Lung (tissue), 12 donors: ENCODE data around the gene LRPAP1. TPM values are rescaled to one million over a fixed set of nuclear protein-coding genes. Genes with fewer than 3 reads are reported as not detected.

ENCODE experiments used
- ATAC-seq: fragments of 200-7000 bp; cut with Tn5 transposase; one replicate; pipeline ENCODE4 v1.9.1; 2020; ENCODE audit warnings: moderate number of reproducible peaks; ENCODE audit not compliant: insufficient read depth, low FRiP score
- DNase-seq, 3 donors: peaks; one replicate each; pipeline ENCODE4 v3.0.0-alpha.2; 2013 to 2017
- H3K27ac ChIP-seq, 2 donors: one replicate each; pipeline ENCODE4 v1.5.1; 2013; ENCODE audit warnings: mild to moderate bottlenecking in 2 of 2, moderate library complexity in 2 of 2, control low read depth in 1 of 2, inconsistent platforms in 1 of 2, low read depth in 1 of 2, low read length in 1 of 2
- H3K27me3 ChIP-seq, 3 donors: one replicate each; pipeline ENCODE4 v1.5.1; 2013; ENCODE audit warnings: low read length in 2 of 3; ENCODE audit not compliant: control insufficient read depth in 3 of 3, insufficient read depth in 3 of 3
- H3K36me3 ChIP-seq, 4 donors: one replicate each; pipeline ENCODE4 v1.5.1; 2013; ENCODE audit warnings: low read length in 4 of 4, mild to moderate bottlenecking in 1 of 4, moderate library complexity in 1 of 4; ENCODE audit not compliant: control insufficient read depth in 4 of 4, insufficient read depth in 4 of 4
- H3K4me1 ChIP-seq, 5 donors: one replicate each; pipeline ENCODE4 v1.5.1; 2013; ENCODE audit warnings: low read length in 5 of 5, mild to moderate bottlenecking in 2 of 5, moderate library complexity in 1 of 5; ENCODE audit not compliant: control insufficient read depth in 5 of 5, insufficient read depth in 5 of 5
- H3K4me3 ChIP-seq: one replicate; pipeline ENCODE4 v1.5.1; 2013; ENCODE audit warnings: mild to moderate bottlenecking, control low read depth, moderate library complexity
- H3K9ac ChIP-seq, 2 donors: one replicate each; pipeline ENCODE4 v1.5.1; 2013; ENCODE audit warnings: low read length in 2 of 2, control low read depth in 1 of 2; ENCODE audit not compliant: insufficient read depth in 1 of 2
- H3K9me3 ChIP-seq, 4 donors: one replicate each; pipeline ENCODE4 v1.5.1; 2013; ENCODE audit warnings: low read length in 3 of 4, mild to moderate bottlenecking in 1 of 4, moderate library complexity in 1 of 4; ENCODE audit not compliant: control insufficient read depth in 4 of 4, insufficient read depth in 3 of 4
- CTCF ChIP-seq: IDR thresholded peaks from 2 replicates; pipeline ENCODE4 v1.5.1; 2012; ENCODE audit warnings: mild to moderate bottlenecking; ENCODE audit errors: control extremely low read depth, extremely low read depth
- WGBS, 2 donors: extraction: QIAGEN DNeasy Blood & Tissue Kit; methylation state at CpG; one replicate each; pipeline ENCODE4 v1.1.7; 2013; 5-methylcytosine and 5-hydroxymethylcytosine counted together
- polyA plus RNA-seq, 2 donors: library from polyadenylated mRNA; stranded (reverse); fragments of 200-250 nt; gene quantifications; one replicate each; pipeline ENCODE4 v1.2.1, GENCODE V29; 2013
- total RNA-seq, 2 donors: library from RNA; depleted of rRNA in 1 of 2; stranded (reverse); fragments of >200 nt in 1 of 2; gene quantifications; one replicate each; pipeline ENCODE4 v1.2.1, GENCODE V29; 2014 to 2021
- donor health status: control.
- donor health status: control.
- donor health status: Bipolar disorder and iron deficiency.
- donor health status: healthy.
- donor health status: DM: yes; HTN: yes; CAD: no.

Gene LRPAP1
- total and polyA plus RNA-seq, 4 donors: 46.1 to 289 (median 208) TPM

DNA sequence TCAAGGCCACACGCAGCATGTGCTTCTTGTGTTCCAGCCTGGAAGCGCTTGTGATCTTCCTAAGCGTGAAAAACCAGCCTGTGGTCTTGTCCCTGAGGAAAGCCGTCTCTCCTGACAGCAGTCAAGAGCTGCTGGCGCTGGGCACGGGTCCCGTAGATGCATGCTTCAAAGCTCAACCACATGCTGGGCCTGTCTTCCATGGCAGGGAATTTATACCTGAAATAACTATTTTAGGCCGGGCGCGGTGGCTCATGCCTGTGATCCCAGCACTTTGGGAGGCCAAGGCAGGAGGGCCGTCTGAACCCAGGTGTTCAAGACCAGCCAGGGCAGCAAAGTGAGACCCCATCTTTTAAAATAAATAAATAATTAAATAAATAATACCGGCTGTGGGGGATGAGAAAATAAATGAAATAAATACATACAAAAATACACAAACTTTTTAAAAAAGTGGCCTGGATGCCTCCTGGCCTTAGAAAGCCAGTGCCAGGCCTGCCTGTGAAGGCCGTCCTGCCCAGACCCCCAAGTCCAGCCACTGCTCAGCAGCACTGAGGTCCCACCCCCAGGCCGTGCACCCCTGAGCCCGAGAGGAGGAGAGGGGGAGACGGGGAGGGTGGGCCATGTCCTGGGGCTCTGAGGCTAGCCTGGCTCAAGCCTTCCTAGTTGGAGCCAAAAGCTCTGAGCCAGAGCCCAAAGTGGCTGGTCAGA is 10.4 kb downstream of the LRPAP1 start:
- TF ChIP-seq CTCF: no peak
- H3K9ac ChIP-seq: no peak overlapping the region
- no peak overlapping the region for H3K4me3 ChIP-seq
- no peak for ATAC-seq
- H3K9me3 ChIP-seq: no peaks in the 10 kb centered on the region
- 93 to 94% methylated on average over 16 of the region's 16 CpGs for WGBS, 2 donors
- H3K4me1 ChIP-seq: no peaks in the 10 kb centered on the region
- peaks cover 5 to 84% (median 25%) of the 10 kb centered on the region in 4 donors for H3K36me3 ChIP-seq
- no peak for DNase-seq
- H3K27ac ChIP-seq: no peak overlapping the region
- no peaks in the 10 kb centered on the region for H3K27me3 ChIP-seq

DNA sequence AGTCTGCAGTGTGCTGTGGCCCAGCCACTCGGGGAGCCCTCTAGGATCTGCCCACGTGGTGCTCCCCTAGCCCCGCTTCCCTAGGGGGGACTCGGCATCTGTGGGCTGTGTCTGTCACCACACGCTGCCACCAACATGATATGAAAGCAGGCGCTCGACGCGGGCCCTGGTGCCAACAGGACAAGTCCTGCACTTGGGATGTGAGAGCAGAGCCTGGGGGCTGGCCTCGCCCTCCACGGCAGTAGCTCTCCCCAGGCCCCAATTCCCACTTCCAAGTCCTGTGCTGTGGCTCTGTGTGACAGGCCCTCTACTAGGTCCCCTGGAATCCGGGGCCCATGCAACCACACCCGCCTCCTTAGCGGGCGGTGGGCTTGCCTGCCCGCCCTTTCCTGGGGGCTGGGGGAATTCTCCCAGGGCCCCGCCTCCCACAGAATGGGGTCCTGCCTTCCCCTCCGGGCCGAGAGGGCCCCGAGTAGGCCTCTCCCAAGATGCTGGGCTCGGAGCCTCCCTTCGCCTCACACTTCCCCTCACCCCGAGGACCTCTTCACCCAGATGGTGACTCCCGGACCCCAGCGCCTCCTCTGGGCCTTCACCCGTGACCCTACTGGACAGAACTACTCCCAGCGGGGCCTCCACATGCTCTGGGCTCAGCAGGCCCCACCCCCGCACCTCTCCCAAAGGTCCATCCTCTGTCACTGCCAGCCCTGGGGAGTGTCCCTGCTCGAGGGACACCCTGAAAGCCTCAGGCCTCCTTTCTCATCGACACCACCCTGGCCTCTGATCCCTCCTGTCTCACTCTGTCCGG is 11.2 kb downstream of the LRPAP1 start:
- DNase-seq (no peak), ATAC-seq (no peak)
- H3K9me3 ChIP-seq: no peaks in the 10 kb centered on the region
- H3K4me1 ChIP-seq: no peaks in the 10 kb centered on the region
- no peak overlapping the region for H3K27ac ChIP-seq
- H3K4me3 ChIP-seq: no peak overlapping the region
- H3K36me3 ChIP-seq: peaks cover 5 to 91% (median 30%) of the 10 kb centered on the region in 4 donors
- 92 to 96% methylated on average over 31 of the region's 31 CpGs for WGBS, 2 donors
- TF ChIP-seq CTCF: no peak
- H3K27me3 ChIP-seq: no peaks in the 10 kb centered on the region
- H3K9ac ChIP-seq: no peak overlapping the region

DNA sequence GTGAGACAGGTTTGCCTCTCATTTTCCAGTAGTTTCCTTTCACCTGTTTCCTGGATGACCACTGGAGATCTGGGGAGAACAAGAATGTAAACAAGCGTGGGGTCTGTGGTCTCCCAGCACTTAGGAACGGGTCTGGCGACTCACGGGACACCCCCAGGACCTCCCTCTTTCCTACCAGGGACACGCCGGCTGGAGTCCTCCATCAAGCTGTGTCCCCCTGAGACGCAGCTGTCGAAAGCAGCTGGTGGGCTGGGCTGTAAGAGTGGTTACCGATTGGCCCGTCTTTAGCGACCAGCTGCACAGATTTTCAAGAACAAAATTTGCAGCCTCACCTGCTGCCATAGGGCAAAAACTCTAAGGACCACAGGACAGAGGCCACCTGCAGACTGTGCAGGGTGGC is 11.9 kb downstream of the LRPAP1 start:
- 90 to 92% methylated on average over 11 of the region's 11 CpGs for WGBS, 2 donors
- no peaks in the 10 kb centered on the region for H3K9me3 ChIP-seq
- no peak overlapping the region for H3K27ac ChIP-seq
- no peak for ATAC-seq
- no peak overlapping the region for H3K9ac ChIP-seq
- DNase-seq: no peak
- no peaks in the 10 kb centered on the region for H3K27me3 ChIP-seq
- no peak overlapping the region for H3K4me3 ChIP-seq
- no peaks in the 10 kb centered on the region for H3K4me1 ChIP-seq
- H3K36me3 ChIP-seq: peaks cover 9 to 91% (median 31%) of the 10 kb centered on the region in 4 donors
- no peak for TF ChIP-seq CTCF
